GM18873 (cell line): ENCODE data around the gene MTG2.
A peak's percentile ranks its signal among the peaks of the same experiment; 100 is the strongest.

Source experiments
- ATAC-seq: cut with Tn5 transposase; IDR thresholded peaks from one replicate; pipeline ENCODE4 v1.9.1; 2021; ENCODE audit warnings: mild to moderate bottlenecking, moderate library complexity, moderate number of reproducible peaks; ENCODE audit not compliant: unreplicated experiment, low FRiP score

MTG2 gene

DNA sequence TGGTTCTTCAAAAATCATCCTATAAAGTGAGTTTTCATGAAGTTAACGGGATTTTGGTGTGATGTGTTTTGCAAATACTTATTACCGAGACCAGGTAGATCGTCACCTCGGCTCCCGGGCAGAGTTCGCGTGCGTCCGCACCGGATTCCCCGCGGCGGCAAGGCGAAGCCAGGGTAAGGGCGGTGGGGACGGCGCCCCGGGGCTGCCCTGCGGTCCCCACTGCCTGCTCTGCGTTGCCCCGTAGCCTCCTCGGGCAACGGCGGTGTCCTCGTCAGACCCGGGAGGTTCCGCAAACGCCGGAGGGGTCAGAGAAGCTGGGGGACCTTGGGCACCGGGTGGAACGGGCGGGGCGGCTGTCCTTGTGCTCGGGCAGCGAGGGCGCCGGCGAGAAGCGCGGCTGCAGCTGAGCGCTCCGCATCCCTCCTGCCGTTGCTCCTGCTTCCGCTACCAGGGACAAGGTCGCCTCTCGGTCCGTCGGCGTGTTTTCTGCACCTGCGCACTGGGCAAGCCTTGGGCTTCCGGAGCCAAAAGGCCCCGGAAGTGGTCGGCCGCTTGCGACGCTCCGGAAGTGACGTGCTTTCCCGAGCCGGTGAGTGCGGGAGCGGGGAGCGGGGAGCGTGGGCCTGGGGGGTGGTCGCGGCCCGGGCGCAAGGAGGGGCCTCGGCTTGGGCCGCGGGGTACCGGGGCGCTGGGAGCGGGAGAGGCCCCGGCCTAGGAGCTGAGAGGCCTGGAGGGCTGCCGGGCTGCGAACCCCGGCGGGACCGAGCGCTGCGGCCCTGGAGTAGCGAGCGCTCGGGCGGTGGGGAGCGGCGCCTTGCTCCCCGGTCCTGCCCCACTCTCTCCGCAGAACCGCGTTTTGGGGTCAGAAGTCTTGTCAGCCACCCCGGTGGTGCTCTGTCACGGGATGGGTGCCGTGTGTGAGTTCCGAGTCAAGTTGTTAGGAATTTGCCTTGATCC is at the start of gene MTG2:
Gene MTG2 (plus strand): TSS at position 560 of the 957 bp plus-strand sequence. CDS start 10,393 bp downstream, outside the sequence.
- peak; percentile 83 for ATAC-seq

GRCh38 chr20:62133051-62133845 is 49.6 kb upstream of the MTG2 start:
- no peak for ATAC-seq

- no peak for ATAC-seq
Measured at GRCh38 chr20:62133864-62134263, 49.0 kb upstream of the MTG2 start.

DNA sequence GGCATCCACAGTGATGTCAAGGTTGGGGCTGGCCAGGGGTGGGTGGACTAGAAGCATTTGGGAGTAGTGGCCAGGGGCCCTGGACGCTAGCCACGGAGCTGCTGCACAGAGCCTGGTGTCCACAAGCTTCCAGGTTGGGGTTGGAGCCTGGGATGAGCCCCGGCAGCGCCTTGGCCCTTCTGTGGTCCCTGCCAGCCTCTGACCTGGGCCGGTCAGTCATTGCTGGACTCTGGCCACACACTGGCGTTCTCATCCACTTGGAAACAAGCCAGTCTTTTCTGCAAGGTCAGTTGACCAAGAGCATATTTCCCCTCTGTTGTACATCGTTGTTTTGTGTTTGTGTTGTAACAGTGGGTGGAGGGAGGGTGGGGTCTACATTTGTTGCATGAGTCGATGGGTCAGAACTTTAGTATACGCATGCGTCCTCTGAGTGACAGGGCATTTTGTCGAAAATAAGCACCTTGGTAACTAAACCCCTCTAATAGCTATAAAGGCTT is 48.0 kb upstream of the MTG2 start:
- ATAC-seq = no peak

GRCh38 chr20:62135573-62136266 is 47.1 kb upstream of the MTG2 start:
- ATAC-seq = no peak

GRCh38 chr20:62136283-62137091 is 46.3 kb upstream of the MTG2 start:
- ATAC-seq = no peak

- no peak for ATAC-seq
Measured at GRCh38 chr20:62137092-62137384, 45.8 kb upstream of the MTG2 start.

DNA sequence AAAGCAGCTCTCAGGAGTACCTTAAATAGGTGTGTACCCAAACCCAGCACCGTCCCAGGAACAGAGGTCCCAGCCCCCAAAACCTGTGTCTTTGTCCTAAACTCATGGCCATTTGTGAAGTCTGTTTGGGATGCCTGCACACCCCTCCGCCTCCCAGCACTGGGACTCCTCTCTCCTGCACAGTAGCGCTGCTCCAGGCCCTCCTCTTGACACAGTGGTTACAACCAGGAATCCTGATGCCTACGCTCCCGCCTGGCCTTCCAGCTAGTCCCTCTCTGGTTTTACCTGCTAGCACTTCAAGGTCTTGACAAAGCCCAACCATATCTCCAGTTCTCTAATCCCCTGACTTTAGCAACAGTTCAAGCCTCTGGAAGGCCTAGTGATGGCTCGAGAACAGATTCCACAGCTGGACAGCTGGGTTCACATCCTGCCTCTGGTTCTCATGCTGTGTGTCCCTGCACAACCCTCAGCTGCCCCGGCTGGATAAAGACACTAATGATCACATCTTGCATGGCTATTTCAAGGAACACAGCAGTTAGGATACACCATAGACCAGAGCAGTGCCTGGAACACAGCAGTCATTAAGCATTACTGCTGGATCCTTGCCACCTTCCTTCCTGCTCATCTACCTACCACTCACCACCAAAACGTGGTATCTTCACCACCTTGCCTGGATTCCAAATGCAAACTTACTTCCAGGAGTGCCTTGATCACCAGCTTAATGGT is 45.2 kb upstream of the MTG2 start:
- no peak for ATAC-seq

DNA sequence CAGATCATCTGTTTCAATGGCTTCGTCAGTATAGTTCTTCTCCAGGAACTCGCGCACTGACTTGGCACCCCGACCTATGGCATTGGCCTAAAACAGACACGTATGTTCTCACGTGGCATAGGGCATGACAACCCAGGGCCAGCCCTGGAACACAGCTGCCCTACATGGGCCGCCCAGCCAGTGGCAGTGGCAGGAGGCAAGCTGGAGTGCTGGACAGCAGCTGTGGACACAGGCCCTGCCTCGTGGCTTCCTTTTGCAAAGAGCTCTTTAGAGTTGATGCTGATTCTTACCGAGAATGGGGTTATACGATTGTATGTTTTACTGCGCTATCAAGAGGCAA is 44.7 kb upstream of the MTG2 start:
- no peak for ATAC-seq

GRCh38 chr20:62138912-62139311 is 43.9 kb upstream of the MTG2 start:
- no peak for ATAC-seq

DNA sequence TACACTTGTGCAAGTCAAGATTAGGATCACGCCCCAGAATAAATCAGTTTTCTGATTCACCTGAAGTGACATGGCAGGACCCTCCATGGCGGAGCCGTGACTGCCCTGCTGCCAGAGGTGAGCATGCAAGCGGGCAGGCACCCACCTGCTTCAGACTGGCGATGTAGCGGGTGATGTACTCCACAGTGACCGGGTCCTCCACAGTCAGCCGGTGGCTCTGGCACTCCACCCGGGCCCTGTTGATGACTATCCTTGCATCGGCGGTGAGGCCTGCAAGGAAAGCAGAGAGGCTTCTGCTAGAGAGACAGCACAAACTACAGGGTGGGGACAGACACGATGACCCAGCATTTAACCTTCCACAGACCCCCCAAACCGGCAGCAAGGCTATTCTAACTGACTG is 43.2 kb upstream of the MTG2 start:
- ATAC-seq = no peak

DNA sequence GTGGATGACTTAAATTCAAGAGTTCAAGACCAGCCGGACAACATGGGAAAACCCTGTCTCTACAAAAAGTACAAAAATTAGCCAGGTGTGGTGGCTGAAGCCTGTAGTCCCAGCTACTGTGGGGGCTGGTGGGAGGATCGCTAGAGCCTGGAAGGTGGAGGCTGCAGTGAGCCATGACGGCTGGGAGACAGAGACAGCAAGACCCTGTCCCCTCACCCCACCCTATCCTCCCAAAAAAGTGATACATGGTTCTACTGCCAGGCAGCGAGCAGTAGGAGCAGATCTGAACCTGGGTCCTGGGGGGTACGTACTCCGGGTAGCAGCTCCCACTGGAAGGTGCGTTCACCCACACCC is 41.8 kb upstream of the MTG2 start:
- no peak for ATAC-seq

DNA sequence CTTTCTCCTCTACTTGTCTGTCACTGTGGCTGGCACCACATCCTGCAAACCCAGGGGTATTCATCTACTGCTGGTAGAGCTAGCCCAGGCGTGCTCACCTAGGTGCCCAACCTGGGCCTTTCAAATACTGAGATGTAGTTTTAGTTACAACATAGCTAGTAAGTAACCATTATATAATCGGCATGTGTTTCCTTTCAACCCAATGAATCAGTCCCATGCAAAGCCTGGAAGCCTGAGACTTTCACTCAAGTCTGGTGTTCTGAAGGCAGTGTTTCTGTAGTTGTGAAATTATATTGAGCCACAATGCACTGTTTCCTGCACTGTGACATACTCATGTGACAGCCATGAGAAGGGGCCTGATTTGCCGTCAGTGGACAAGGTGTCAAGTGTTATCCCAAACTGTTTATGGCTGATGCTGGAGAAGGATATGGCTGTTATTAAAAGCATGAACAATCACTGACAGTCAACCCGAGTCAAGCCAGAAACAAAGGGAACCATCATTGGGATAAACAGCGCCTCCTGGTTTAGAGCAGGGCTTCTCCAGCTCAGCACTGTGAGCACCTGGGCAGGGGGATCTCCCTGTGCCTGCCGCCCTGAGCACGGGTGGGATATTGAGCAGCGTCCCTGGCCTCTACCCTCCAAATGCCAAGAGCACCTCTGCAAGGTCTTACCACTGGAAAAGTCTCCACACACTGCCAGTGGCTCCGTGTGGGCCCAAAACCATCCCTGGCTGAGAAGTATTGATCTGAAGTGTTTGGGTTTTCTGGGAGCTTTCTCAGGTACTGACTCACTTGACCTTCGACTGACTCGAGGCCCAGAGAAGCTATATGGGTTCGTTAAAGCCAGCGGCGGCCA is 41.2 kb upstream of the MTG2 start:
- no peak for ATAC-seq

GRCh38 chr20:62142252-62143080 is 40.4 kb upstream of the MTG2 start:
- ATAC-seq = peak; percentile 11

DNA sequence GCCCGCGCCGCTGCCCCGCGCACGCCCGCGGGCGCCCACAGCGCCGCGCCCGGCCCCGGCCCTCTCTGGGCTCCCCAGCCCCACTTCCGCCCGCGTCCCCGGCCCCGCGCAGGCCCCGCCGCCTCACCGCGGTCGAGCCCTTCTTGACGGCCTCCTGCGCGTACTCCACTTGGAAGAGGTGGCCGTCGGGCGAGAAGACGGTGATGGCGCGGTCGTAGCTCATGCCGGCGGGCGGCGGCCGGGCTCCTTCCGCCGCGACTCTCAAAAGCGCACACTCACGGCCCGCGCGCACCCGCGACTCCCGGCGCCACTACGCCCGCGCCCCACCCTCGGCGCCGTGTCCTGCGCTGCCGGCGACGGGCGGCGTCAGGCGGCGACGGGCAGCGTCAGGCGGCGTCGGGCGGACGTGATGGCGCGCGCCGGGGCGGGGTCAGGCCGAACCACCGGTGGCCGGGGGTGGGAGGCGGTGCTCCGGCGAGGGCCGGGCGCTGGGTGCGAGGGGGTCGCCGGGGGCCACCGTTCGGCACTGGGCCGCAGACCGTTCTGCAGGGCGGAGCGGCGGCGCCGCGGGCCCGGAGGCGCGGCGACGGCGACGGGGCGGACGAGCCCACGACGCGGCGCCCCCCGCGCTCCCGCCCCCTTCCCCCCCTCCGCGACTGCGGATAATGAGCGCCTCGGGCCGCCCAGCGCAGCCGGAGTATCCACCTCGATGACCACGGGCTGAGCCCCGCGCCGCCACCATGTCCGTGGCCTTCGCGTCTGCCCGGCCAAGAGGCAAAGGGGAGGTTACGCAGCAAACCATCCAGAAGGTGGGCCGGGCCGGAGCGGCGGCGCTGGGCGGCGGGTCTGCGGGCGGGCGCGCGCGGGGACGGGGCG is 39.5 kb upstream of the MTG2 start, which contains the start of the genes PSMA7 and SS18L1:
Gene PSMA7 (minus strand): TSS at position 314 of the 876 bp plus-strand sequence. CDS start 91 bp downstream, at position 223.
Gene SS18L1 (plus strand): TSS at position 689 of the 876 bp plus-strand sequence. CDS start 52 bp downstream, at position 741.
- ATAC-seq = peak; percentile 45

DNA sequence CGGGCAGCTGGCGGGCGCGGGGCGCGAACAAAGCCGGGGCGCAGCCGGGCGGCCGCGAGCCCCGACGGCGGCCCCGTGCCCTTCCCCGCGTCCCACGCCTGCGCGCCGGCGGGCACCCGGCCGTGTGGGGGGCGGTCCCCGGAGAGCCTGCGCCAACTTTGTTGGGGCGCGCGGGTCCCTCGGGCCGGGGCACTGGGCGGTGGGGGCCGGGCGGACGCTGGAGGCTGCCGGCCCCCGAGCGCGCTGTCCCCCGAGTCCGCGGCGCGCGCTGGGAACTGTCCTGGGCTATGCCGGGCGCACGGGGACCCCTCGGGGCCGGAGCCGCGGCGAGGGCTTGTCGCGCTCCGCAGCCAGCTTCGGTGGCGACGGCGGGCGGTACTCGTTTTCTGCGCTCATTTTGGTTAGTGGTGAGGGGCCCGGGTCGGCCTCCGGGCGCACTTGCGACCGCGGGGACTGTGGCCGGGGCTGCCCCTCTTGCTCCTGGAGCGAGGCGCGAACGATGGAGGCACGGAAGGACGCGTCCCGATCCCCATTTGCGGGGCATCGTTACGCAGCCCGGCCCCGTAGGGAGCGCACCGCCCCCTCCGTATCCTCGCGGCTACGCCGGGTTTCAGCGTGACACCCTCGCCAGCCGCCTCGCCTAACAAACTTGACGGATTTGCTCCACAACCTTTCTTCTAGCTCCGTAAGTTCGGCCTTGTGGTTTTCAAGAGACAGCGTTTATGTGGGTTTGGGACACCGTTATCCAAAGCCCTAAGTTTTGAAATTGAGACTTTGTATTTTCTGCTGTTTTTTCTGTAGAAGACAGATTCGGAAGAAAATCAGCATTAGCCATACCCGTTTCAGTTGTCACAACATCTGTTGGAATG is 38.6 kb upstream of the MTG2 start:
- ATAC-seq = no peak
